ENCODE data around the gene TMEM25. TPM values are rescaled to one million over a fixed set of nuclear protein-coding genes. Genes with fewer than 3 reads are reported as not detected.

The TMEM25 gene
- total and polyA plus RNA-seq, 9 donors = 22.1 to 45.1 (median 30.4) TPM

GRCh38 chr11:118532091-118532490 lies 1.1 kb downstream of the TMEM25 start:
- DNase-seq = no peak
- peaks cover 10% of the 10 kb centered on the region for H3K4me1 ChIP-seq (ENCODE audit: insufficient read depth)
- H3K4me3 ChIP-seq = no peak overlapping the region
- H3K9me3 ChIP-seq = no peaks in the 10 kb centered on the region
- intact Hi-C loops (cut with DNase I) = no loop called here
- no peaks in the 10 kb centered on the region for H3K27me3 ChIP-seq
- 72 to 82% (median 75%) methylated on average over 10 of the region's 10 CpGs for WGBS, 3 donors
- H3K27ac ChIP-seq = no peak overlapping the region
- H3K36me3 ChIP-seq = no peaks in the 10 kb centered on the region
- TF ChIP-seq CTCF (IDR thresholded peaks at IDR 0.05) (no peak), POLR2A (IDR thresholded peaks at IDR 0.05) (no peak), EP300 (IDR thresholded peaks at IDR 0.05) (no peak)

- no peak overlapping the region for H3K4me3 ChIP-seq
- TF ChIP-seq EP300 (IDR thresholded peaks at IDR 0.05) = no peak
- TF ChIP-seq POLR2A (IDR thresholded peaks at IDR 0.05) = no peak
- no peak for TF ChIP-seq CTCF (IDR thresholded peaks at IDR 0.05)
- H3K27me3 ChIP-seq = no peaks in the 10 kb centered on the region
- no peak for DNase-seq
- no peaks in the 10 kb centered on the region for H3K36me3 ChIP-seq
- no peak overlapping the region for H3K27ac ChIP-seq
- intact Hi-C loops (cut with DNase I) = no loop called here
- 88 to 91% (median 90%) methylated on average over 17 to 19 of the region's 19 CpGs for WGBS, 3 donors
- H3K9me3 ChIP-seq = no peaks in the 10 kb centered on the region
- peaks cover 9% of the 10 kb centered on the region for H3K4me1 ChIP-seq (ENCODE audit: insufficient read depth)
Observed at GRCh38 chr11:118532852-118533768, 2.1 kb downstream of the TMEM25 start.

GRCh38 chr11:118533769-118534729 lies 3.1 kb downstream of the TMEM25 start:
- no peaks in the 10 kb centered on the region for H3K27me3 ChIP-seq
- H3K4me1 ChIP-seq (ENCODE audit: insufficient read depth) = peaks cover 9% of the 10 kb centered on the region
- 71 to 76% (median 75%) methylated on average over 21 to 27 of the region's 27 CpGs for WGBS, 3 donors
- no peak overlapping the region for H3K4me3 ChIP-seq
- intact Hi-C loops (cut with DNase I) = no loop called here
- H3K9me3 ChIP-seq = no peaks in the 10 kb centered on the region
- H3K36me3 ChIP-seq = no peaks in the 10 kb centered on the region
- TF ChIP-seq CTCF (IDR thresholded peaks at IDR 0.05) = no peak
- no peak for TF ChIP-seq EP300 (IDR thresholded peaks at IDR 0.05)
- TF ChIP-seq POLR2A (IDR thresholded peaks at IDR 0.05) = no peak
- no peak for DNase-seq
- H3K27ac ChIP-seq = no peak overlapping the region

- 77 to 78% (median 78%) methylated on average over 9 of the region's 9 CpGs for WGBS, 3 donors
- H3K9me3 ChIP-seq = no peaks in the 10 kb centered on the region
- H3K4me1 ChIP-seq (ENCODE audit: insufficient read depth) = peaks cover 3% of the 10 kb centered on the region
- no peak for DNase-seq
- TF ChIP-seq CTCF (IDR thresholded peaks at IDR 0.05) (no peak), POLR2A (IDR thresholded peaks at IDR 0.05) (no peak), EP300 (IDR thresholded peaks at IDR 0.05) (no peak)
- intact Hi-C loops (cut with DNase I) = no loop called here
- H3K27me3 ChIP-seq = no peaks in the 10 kb centered on the region
- H3K4me3 ChIP-seq = no peak overlapping the region
- H3K36me3 ChIP-seq = no peaks in the 10 kb centered on the region
- no peak overlapping the region for H3K27ac ChIP-seq
Observed at GRCh38 chr11:118535261-118535660, 4.3 kb downstream of the TMEM25 start.

All from ovary (tissue), 9 donors.